ENCODE data around the gene PIGW.

The PIGW gene

DNA sequence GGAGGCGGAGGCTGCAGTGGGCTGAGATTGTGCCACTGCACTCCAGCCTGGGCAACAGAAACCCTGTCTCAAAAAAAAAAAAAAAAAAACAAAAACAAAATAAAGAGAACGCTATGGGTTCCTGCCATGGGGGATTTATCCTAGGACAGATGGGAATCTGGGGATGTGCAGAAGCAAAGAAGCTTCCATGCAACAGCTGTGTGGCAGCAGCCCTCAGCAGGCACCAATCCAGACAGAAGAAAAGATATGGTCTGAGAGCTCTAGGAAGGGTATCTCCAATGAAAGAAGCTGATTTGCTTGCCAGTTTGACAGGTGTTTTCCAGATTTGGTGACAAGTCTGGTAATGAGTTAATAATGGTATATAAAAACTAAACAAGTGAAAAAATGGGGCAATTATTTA is 11.7 kb upstream of the PIGW start:
- FAIRE-seq (no peak), DNase-seq (ENCODE audit: insufficient read length, low spot score) (no peak)
- TF ChIP-seq SPI1 (IDR thresholded peaks at IDR 0.05; ENCODE audit: low read depth, low read length) (no peak), POLR2AphosphoS5 (IDR thresholded peaks at IDR 0.05; ENCODE audit: low read depth, low read length) (no peak), POLR2A (IDR thresholded peaks at IDR 0.05; ENCODE audit: low read depth, low read length) (no peak), PAX5 (IDR thresholded peaks at IDR 0.05; ENCODE audit: insufficient read depth, low read length, severe bottlenecking) (no peak)

DNA sequence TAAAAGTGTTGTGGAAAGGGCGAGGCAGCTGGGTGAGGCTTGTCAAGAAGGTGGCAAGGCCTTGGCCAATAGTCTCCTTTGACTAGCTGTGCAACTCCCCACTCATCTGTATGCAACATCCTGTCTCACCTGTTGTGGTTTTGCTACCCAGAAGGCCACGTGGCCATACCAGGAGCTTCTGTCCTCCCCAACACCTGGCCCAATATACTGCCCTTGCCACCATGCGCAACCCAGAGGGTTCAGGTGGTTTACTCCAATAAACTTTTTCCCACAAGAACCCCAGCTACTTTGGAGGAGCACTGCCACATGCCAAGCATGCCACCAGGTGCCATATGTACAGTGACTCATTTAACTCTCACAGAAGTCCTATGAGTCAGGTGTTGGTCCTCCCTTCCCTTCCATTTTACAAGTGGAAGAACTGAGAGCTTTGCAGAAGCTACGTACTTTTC is 10.3 kb upstream of the PIGW start:
- DNase-seq (ENCODE audit: insufficient read length, low spot score) (no peak), FAIRE-seq (no peak)
- TF ChIP-seq TAF1 (IDR thresholded peaks at IDR 0.05; ENCODE audit: low read depth, low read length), result no peak

DNA sequence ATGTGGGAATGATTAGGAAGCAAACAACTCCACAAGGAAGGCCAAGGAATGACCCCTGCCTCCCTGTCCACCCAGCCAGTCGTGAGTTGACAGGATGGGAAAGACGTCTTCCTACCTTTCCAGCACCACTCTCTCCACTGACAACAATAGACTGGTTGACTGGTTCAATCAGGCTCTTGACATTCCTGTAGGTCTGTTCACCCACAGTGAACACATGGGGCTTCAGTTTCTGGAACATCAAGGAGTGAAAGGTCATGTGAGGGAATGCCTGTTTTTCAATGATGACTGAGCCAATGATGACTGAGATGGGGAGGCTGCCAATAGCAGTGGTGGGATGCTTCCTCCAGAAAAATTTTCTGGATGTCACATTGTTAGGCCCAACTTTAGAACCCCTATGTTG is 9.7 kb upstream of the PIGW start:
- TF ChIP-seq POLR2AphosphoS5 (IDR thresholded peaks at IDR 0.05; ENCODE audit: low read depth, low read length) (no peak), PAX5 (IDR thresholded peaks at IDR 0.05; ENCODE audit: insufficient read depth, low read length, severe bottlenecking) (no peak), POU2F2 (IDR thresholded peaks at IDR 0.05; ENCODE audit: low read depth, low read length) (no peak), SPI1 (IDR thresholded peaks at IDR 0.05; ENCODE audit: low read depth, low read length) (no peak), TAF1 (IDR thresholded peaks at IDR 0.05; ENCODE audit: low read depth, low read length) (no peak), POLR2A (IDR thresholded peaks at IDR 0.05; ENCODE audit: low read depth, low read length) (no peak)
- DNase-seq (ENCODE audit: insufficient read length, low spot score) (no peak), FAIRE-seq (no peak)

DNA sequence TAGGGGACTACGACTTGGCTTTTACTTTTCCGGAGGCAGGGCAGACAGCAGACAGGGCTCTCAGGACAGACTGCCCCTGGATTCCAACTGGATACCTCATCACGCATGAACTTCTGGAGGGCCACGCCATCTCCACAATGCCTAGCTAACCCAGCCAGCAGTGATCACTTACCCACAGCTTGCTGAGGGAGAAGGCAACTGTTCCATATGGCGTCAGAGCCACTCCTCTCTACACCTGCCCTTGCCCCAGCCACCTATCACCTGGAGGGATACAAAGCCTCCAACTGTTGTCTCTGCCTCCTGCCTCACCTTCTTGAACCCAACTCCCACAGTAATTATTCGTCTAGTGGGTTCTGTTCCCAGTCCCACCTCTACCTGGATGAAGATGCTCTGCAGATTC is 8.9 kb upstream of the PIGW start:
- no peak for FAIRE-seq
- TF ChIP-seq POLR2AphosphoS5 (IDR thresholded peaks at IDR 0.05; ENCODE audit: low read depth, low read length), result no peak
- TF ChIP-seq POLR2A (IDR thresholded peaks at IDR 0.05; ENCODE audit: low read depth, low read length), result no peak
- TF ChIP-seq TAF1 (IDR thresholded peaks at IDR 0.05; ENCODE audit: low read depth, low read length), result no peak
- no peak for TF ChIP-seq PAX5 (IDR thresholded peaks at IDR 0.05; ENCODE audit: insufficient read depth, low read length, severe bottlenecking)
- TF ChIP-seq SPI1 (IDR thresholded peaks at IDR 0.05; ENCODE audit: low read depth, low read length), result no peak
- TF ChIP-seq POU2F2 (IDR thresholded peaks at IDR 0.05; ENCODE audit: low read depth, low read length), result no peak
- no peak for DNase-seq (ENCODE audit: insufficient read length, low spot score)

DNA sequence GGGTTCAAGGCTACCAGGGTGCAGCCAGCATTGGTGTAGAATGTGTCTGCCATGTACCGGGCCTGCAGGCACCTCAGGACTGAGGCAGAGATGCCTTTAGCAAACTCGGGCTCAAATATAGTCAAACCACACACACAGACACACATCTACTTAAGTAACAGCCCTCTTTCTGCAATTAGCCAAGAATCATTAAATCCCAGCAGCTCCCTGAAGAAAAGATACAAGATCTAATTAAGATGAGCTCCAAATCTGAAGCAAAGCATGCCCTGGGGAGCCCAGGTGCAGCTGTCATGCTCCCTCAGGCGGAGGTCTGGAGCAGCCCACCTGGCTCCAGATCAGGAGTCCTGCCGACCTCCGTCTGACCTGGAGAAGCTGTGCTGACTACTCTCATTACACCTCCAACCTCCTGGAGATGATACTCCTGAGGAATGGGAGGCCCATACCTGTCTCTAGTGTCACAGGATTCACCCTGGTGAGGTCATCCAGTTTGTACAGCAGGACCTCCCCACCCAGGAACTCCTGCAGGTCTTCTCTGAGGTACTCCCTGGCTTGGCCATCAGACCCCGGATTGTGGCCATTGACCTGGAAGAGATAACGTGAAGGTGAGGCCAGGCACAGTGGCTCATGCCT is 7.1 kb upstream of the PIGW start:
- no peak for TF ChIP-seq PAX5 (IDR thresholded peaks at IDR 0.05; ENCODE audit: insufficient read depth, low read length, severe bottlenecking)
- TF ChIP-seq TAF1 (IDR thresholded peaks at IDR 0.05; ENCODE audit: low read depth, low read length), result no peak
- TF ChIP-seq SPI1 (IDR thresholded peaks at IDR 0.05; ENCODE audit: low read depth, low read length), result no peak
- FAIRE-seq, result no peak
- no peak for DNase-seq (ENCODE audit: insufficient read length, low spot score)

DNA sequence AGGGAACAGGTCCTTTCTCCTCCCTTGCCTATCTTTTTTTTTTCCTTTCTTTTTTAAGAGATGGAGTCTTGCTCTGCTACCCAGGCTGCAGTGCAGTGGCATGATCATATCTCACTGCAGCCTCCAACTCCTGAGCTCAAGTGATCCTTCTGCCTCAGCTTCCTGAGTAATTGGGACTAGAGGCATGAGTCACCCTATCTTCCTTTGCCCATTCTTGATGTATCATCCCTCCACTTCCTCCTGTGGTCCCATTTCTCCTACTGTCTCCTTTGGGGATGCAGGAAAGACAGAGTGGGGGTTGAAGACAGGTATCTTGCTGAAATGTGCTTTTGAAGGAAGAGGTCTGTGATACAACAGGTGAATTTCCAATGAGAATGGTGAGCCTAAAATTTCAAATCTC is 5.7 kb upstream of the PIGW start:
- DNase-seq (ENCODE audit: insufficient read length, low spot score) (no peak), FAIRE-seq (no peak)
- TF ChIP-seq TAF1 (IDR thresholded peaks at IDR 0.05; ENCODE audit: low read depth, low read length), result no peak
- TF ChIP-seq SPI1 (IDR thresholded peaks at IDR 0.05; ENCODE audit: low read depth, low read length), result no peak
- TF ChIP-seq POU2F2 (IDR thresholded peaks at IDR 0.05; ENCODE audit: low read depth, low read length), result no peak
- no peak for TF ChIP-seq PAX5 (IDR thresholded peaks at IDR 0.05; ENCODE audit: insufficient read depth, low read length, severe bottlenecking)
- TF ChIP-seq POLR2A (IDR thresholded peaks at IDR 0.05; ENCODE audit: low read depth, low read length), result no peak
- no peak for TF ChIP-seq POLR2AphosphoS5 (IDR thresholded peaks at IDR 0.05; ENCODE audit: low read depth, low read length)

DNA sequence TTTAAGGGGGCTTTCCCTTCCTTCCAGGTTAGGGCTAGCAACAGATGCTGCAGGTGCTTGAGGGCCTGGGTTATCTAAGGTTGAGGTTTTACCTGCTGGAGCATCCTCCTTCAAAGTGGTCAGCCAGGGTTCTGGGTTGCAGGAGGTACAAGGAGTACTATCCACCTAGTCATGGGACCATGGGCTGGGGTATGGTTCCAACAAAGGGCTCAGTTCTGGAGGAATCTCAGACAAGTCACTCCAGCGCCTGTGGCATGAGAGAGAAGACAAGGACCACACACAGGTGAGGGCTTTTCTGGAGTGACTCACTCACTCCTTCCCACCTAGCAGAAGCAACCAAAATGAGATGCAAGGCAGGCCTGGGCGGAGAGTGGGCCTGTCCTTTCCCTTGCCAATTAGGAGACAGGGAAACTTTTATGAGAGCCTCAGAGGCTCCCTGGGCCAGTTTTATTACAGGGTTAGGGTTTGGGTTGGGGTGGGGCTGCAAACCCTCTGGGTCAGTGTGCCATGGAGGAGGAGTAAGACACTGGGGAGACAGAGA is 2.3 kb upstream of the PIGW start:
- DNase-seq (ENCODE audit: insufficient read length, low spot score) (no peak), FAIRE-seq (no peak)

DNA sequence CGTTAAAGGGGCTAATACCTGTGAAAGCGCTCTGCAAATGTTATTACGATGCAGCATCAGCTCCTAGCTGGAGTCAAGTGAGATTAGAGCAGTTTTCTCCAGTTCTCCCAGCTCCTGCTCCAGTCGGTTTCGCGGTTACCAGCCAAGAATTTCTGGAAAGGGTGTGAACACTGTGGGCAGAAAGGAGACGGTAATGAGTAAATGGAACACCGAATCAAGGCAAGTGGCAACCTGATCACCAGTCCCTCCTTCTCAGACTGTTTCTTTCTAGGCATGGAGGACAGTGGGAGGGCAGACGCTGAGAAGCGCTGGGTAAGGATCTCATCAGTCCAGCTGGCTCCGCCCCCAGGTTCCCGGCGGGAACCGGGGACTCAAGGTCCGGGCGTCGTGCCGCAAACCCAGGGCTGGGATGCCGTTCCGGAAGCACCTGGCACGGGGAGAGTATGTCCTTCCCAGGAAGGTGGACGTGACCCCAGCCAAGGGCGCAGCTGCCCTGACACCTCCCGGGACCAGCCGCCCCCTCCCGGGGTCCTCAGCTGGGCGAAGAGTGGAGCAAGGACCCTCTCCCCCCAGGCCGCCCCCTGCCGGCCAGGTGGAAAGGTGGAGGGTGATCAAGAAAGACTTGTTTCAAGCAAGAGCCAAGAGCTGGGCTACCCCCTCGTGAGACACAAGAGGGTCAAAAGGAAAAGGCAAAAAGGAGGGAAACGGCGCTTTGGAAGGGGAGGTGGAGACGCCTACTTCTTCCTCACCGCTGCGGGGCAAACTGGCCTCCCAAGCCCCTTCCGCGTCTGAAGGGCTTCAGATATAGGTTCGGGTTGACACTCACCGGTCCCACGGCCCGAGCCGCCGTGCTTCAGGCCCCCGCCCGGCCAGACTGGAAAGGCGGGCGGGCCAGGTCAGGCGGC is 600 bp upstream of the PIGW start:
- TF ChIP-seq PAX5 (IDR thresholded peaks at IDR 0.05; ENCODE audit: insufficient read depth, low read length, severe bottlenecking) (no peak), POU2F2 (IDR thresholded peaks at IDR 0.05; ENCODE audit: low read depth, low read length) (no peak), TAF1 (IDR thresholded peaks at IDR 0.05; ENCODE audit: low read depth, low read length) (no peak), POLR2AphosphoS5 (IDR thresholded peaks at IDR 0.05; ENCODE audit: low read depth, low read length) (no peak), POLR2A (IDR thresholded peaks at IDR 0.05; ENCODE audit: low read depth, low read length) (no peak), SPI1 (IDR thresholded peaks at IDR 0.05; ENCODE audit: low read depth, low read length) (no peak)
- FAIRE-seq, result no peak
- peak; percentile 54 for DNase-seq (ENCODE audit: insufficient read length, low spot score)

More for the DNA sequence above, 2.3 kb upstream of the PIGW start:
- TF ChIP-seq SPI1 (IDR thresholded peaks at IDR 0.05; ENCODE audit: low read depth, low read length), result no peak
- TF ChIP-seq POLR2AphosphoS5 (IDR thresholded peaks at IDR 0.05; ENCODE audit: low read depth, low read length), result no peak
- no peak for TF ChIP-seq TAF1 (IDR thresholded peaks at IDR 0.05; ENCODE audit: low read depth, low read length)
- no peak for TF ChIP-seq POU2F2 (IDR thresholded peaks at IDR 0.05; ENCODE audit: low read depth, low read length)
- TF ChIP-seq POLR2A (IDR thresholded peaks at IDR 0.05; ENCODE audit: low read depth, low read length), result no peak
- TF ChIP-seq PAX5 (IDR thresholded peaks at IDR 0.05; ENCODE audit: insufficient read depth, low read length, severe bottlenecking), result no peak

DNA sequence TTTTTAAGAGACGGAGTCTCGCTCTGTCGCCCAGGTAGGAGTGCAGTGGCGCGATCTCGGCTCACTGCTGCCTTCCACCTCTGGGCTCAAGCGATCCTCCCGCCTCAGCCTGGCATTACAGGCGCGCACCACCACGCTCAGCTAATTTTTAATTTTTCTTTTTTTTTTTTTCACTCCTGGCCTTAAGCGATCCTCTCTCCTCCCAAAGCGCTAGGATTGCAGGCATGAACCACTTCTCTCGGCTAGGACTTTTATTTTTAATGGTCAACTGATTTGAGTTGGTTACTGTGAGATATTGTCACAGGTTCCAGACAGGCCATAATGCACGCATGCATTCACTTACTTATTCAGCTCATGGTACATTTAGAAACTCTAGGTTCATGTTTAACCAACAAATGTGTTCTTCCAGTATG is 888 bp downstream of the PIGW start:
- FAIRE-seq (no peak), DNase-seq (ENCODE audit: insufficient read length, low spot score) (no peak)
- no peak for TF ChIP-seq SPI1 (IDR thresholded peaks at IDR 0.05; ENCODE audit: low read depth, low read length)
- TF ChIP-seq POU2F2 (IDR thresholded peaks at IDR 0.05; ENCODE audit: low read depth, low read length), result no peak
- no peak for TF ChIP-seq TAF1 (IDR thresholded peaks at IDR 0.05; ENCODE audit: low read depth, low read length)
- TF ChIP-seq POLR2A (IDR thresholded peaks at IDR 0.05; ENCODE audit: low read depth, low read length), result no peak
- TF ChIP-seq PAX5 (IDR thresholded peaks at IDR 0.05; ENCODE audit: insufficient read depth, low read length, severe bottlenecking), result no peak
- TF ChIP-seq POLR2AphosphoS5 (IDR thresholded peaks at IDR 0.05; ENCODE audit: low read depth, low read length), result no peak
